HepG2 (cell line): ENCODE results near the gene QDPR. TPM values are rescaled to one million over a fixed set of nuclear protein-coding genes. Genes with fewer than 3 reads are reported as not detected.
A peak's percentile ranks its signal among the peaks of the same experiment; 100 is the strongest.

Source experiments
- BRCA1 ChIP-seq: sonication (generic); formaldehyde crosslinking; IDR thresholded peaks from 2 replicates; pipeline ENCODE4 v1.4.0; 2020; ENCODE audit warnings: missing genetic modification reagents
- FOXO1 ChIP-seq: sonication (generic); formaldehyde crosslinking; IDR thresholded peaks from 2 replicates; pipeline ENCODE4 v1.4.0; 2020; ENCODE audit warnings: missing genetic modification reagents
- HES4 ChIP-seq: sonication (generic); formaldehyde crosslinking; IDR thresholded peaks from 2 replicates; pipeline ENCODE4 v1.9.0; 2021; ENCODE audit warnings: mild to moderate bottlenecking, missing genetic modification reagents, borderline replicate concordance
- NFRKB ChIP-seq: fragments of 450-650 bp; IDR thresholded peaks from 2 replicates; pipeline ENCODE4 v1.6.1; 2017
- SOX13 ChIP-seq, 3 experiments: fragments of 450-650 bp in 1 of 3; sonication (generic) in 1 of 3; formaldehyde crosslinking in 1 of 3; IDR thresholded peaks in 2 of 3; conservative IDR thresholded peaks in 1 of 3; 2 replicates each; pipeline versions ENCODE4 v1.5.0 to v1.6.1; 2016 to 2020; ENCODE audit warnings: antibody characterized with exemption in 1 of 3, mild to moderate bottlenecking in 1 of 3, missing compliant biosample characterization in 1 of 3, missing genetic modification reagents in 1 of 3, moderate library complexity in 1 of 3
- SP1 ChIP-seq, 2 experiments: fragments of 450-650 bp in 1 of 2; sonication (generic) in 1 of 2; formaldehyde crosslinking in 1 of 2; IDR thresholded peaks; 2 replicates each; pipeline versions ENCODE4 v1.4.0 to v1.6.1; 2016 to 2020; ENCODE audit warnings: missing genetic modification reagents in 1 of 2
- TAF15 ChIP-seq: fragments of 200-400 bp; formaldehyde crosslinking; IDR thresholded peaks from one replicate; pipeline ENCODE4 v1.6.1; 2018; ENCODE audit warnings: mild to moderate bottlenecking, low read depth, low read length; ENCODE audit not compliant: poor library complexity, severe bottlenecking
- TFAP4 ChIP-seq: sonication (generic); IDR thresholded peaks from 2 replicates; pipeline ENCODE4 v1.6.1; 2016; ENCODE audit warnings: low read depth, borderline replicate concordance
- ZFP36L2 ChIP-seq: sonication (generic); formaldehyde crosslinking; IDR thresholded peaks from 2 replicates; pipeline ENCODE4 v1.4.0; 2020; ENCODE audit warnings: missing genetic modification reagents
- ZKSCAN1 ChIP-seq: fragments of 150-350 bp; IDR thresholded peaks from 2 replicates; pipeline ENCODE4 v1.6.1; 2014; ENCODE audit warnings: low read length
- ZNF230 ChIP-seq: sonication (generic); formaldehyde crosslinking; IDR thresholded peaks from 2 replicates; pipeline ENCODE4 v1.4.0; 2020; ENCODE audit warnings: mild to moderate bottlenecking, missing genetic modification reagents
- ZNF296 ChIP-seq: sonication (generic); formaldehyde crosslinking; conservative IDR thresholded peaks from 2 replicates; pipeline ENCODE4 v1.5.0; 2020; ENCODE audit warnings: mild to moderate bottlenecking, missing genetic modification reagents
- ZNF318 ChIP-seq: sonication (generic); formaldehyde crosslinking; IDR thresholded peaks from 2 replicates; pipeline ENCODE4 v1.4.0; 2020; ENCODE audit warnings: mild to moderate bottlenecking, missing genetic modification reagents
- ZNF354B ChIP-seq: sonication (generic); formaldehyde crosslinking; IDR thresholded peaks from 2 replicates; pipeline ENCODE4 v1.8.0; 2022; ENCODE audit warnings: mild to moderate bottlenecking, missing genetic modification reagents
- ZNF510 ChIP-seq: sonication (generic); formaldehyde crosslinking; IDR thresholded peaks from 2 replicates; pipeline ENCODE4 v1.4.0; 2020; ENCODE audit warnings: low read depth, mild to moderate bottlenecking, missing genetic modification reagents
- ZNF574 ChIP-seq: sonication (generic); formaldehyde crosslinking; IDR thresholded peaks from 2 replicates; pipeline ENCODE4 v1.4.0; 2020; ENCODE audit warnings: missing genetic modification reagents
- ZNF781 ChIP-seq: sonication (generic); formaldehyde crosslinking; IDR thresholded peaks from 2 replicates; pipeline ENCODE4 v1.5.1; 2020; ENCODE audit warnings: borderline replicate concordance, mild to moderate bottlenecking, missing genetic modification reagents; ENCODE audit errors: not compliant biosample characterization
- polyA plus RNA-seq, 8 experiments: library from polyadenylated mRNA; depleted of rRNA in 3 of 8; stranded (reverse) in 7 of 8; unstranded in 1 of 8; fragments of >200 nt; fragmentation: Illumina TruSeq in 4 of 8; extraction: Trizol in 4 of 8; gene quantifications; 2 replicates each; pipeline versions ENCODE4 v1.2.1 to v1.2.3, GENCODE V29; 2011 to 2016; ENCODE audit warnings: low read depth in 4 of 8, missing spikeins in 1 of 8, mixed read lengths in 1 of 8; ENCODE audit not compliant: insufficient read depth in 1 of 8
- total RNA-seq, 5 experiments: library from RNA; depleted of rRNA; stranded (reverse); fragments of >200 nt; fragmentation: Illumina TruSeq; extraction: Trizol; gene quantifications; 2 replicates each; pipeline ENCODE4 v1.2.3, GENCODE V29; 2016; ENCODE audit warnings: low read depth in 1 of 5

QDPR gene
- total and polyA plus RNA-seq, 2 of the 13 experiments (the other 11 are each of a cell fraction or from before 2014, with no cell fraction given): 9.9 to 95.5 TPM

- TF ChIP-seq TAF15 (no peak), SOX13 (IDR thresholded peaks at IDR 0.05) (no peak), SOX13 (CRISPR knock-in tag; conservative IDR thresholded peaks at IDR 0.05 in 1 of 2, IDR thresholded peaks at IDR 0.05 in 1 of 2) (peak in 1 of 2 experiments; percentile 42; a peak in 1 of 4 replicates), ZFP36L2 (CRISPR knock-in tag) (no peak), ZNF781 (CRISPR knock-in tag) (no peak), ZNF296 (CRISPR knock-in tag) (no peak), BRCA1 (no peak), ZKSCAN1 (no peak), ZNF318 (CRISPR knock-in tag) (no peak), TFAP4 (no peak), ZNF574 (CRISPR knock-in tag) (peak; percentile 98), SP1 (IDR thresholded peaks at IDR 0.05) (no peak), SP1 (CRISPR knock-in tag; IDR thresholded peaks at IDR 0.05) (no peak), ZNF354B (CRISPR knock-in tag) (no peak), ZNF230 (no peak), FOXO1 (CRISPR knock-in tag) (no peak; the same call in 1 of the 2 replicates), HES4 (CRISPR knock-in tag) (0 out of 2 replicates have a peak, but pooled peaks have one; percentile 43), ZNF510 (no peak), NFRKB (no peak)
These were observed at the start of gene QDPR (continued) for GRCh38 chr4:17511950-17512795.
